Endothelial cell of umbilical vein (primary cell): Measurements from ENCODE around the gene PUS10. TPM values are rescaled to one million over a fixed set of nuclear protein-coding genes. Genes with fewer than 3 reads are reported as not detected.

Experiments
- BruUV-seq: library from RNA; stranded (reverse); fragments of 400-500 nt; replicated peaks from 2 replicates; lab custom pipeline; 2021; lab: Mats Ljungman, UMichigan
- CTCF ChIA-PET: fragments of 300-600, 350-600 bp; sonication (Branson Sonifier 250); formaldehyde crosslinking; loops from one replicate; lab custom pipeline; 2021; ENCODE audit warnings: antibody characterized with exemption, inconsistent platforms; lab: Charles Lee
- POLR2A ChIA-PET: fragments of 300-600, 350-600 bp; sonication (Branson Sonifier 250); formaldehyde crosslinking; loops from one replicate; lab custom pipeline; 2021; ENCODE audit warnings: antibody characterized with exemption, inconsistent platforms; lab: Charles Lee
- DNase-seq: peaks from one replicate; pipeline ENCODE4 v3.0.0-alpha.2; 2011; ENCODE audit warnings: low read depth, low spot score
- FAIRE-seq: peaks from 2 replicates; lab custom pipeline; 2011; peaks lifted over from hg19 to GRCh38; lab: Jason Lieb, UNC
- H2AFZ ChIP-seq: 2 replicates; pipeline ENCODE4 v1.6.0; 2012; ENCODE audit warnings: low read depth, low read length, control low read depth, inconsistent platforms
- H3K27ac ChIP-seq: 2 replicates; pipeline ENCODE4 v1.5.1; 2011; ENCODE audit warnings: low read depth, mild to moderate bottlenecking, control low read depth, low read length, moderate library complexity; ENCODE audit not compliant: insufficient read depth
- H3K27me3 ChIP-seq, 2 experiments: 2 replicates each; pipeline versions ENCODE4 v1.6.0 to v1.6.1; 2011; ENCODE audit warnings: low read length in 2 of 2, mixed read lengths in 1 of 2; ENCODE audit not compliant: control insufficient read depth in 2 of 2, insufficient read depth in 2 of 2
- H3K36me3 ChIP-seq, 2 experiments: 2 replicates in 1 of 2; 3 replicates in 1 of 2; pipeline ENCODE4 v1.5.1; 2011; ENCODE audit warnings: low read length in 2 of 2, mild to moderate bottlenecking in 1 of 2, moderate library complexity in 1 of 2; ENCODE audit not compliant: control insufficient read depth in 2 of 2, insufficient read depth in 2 of 2; ENCODE audit errors: extremely low read depth in 1 of 2
- H3K4me1 ChIP-seq: 3 replicates; pipeline ENCODE4 v1.5.1; 2011; ENCODE audit warnings: mild to moderate bottlenecking, low read length; ENCODE audit not compliant: control insufficient read depth, insufficient read depth; ENCODE audit errors: extremely low read depth
- H3K4me2 ChIP-seq: 2 replicates; pipeline ENCODE4 v1.6.1; 2011; ENCODE audit warnings: low read length, control low read depth, mixed read lengths; ENCODE audit not compliant: insufficient read depth
- H3K4me3 ChIP-seq, 3 experiments: fragments of 200-600 bp in 1 of 3; sonication (generic), shearing (Covaris generic) in 1 of 3; replicated peaks in 1 of 3; 2 replicates each; pipeline ENCODE4 v1.5.1; 2011 to 2016; ENCODE audit warnings: control low read depth in 3 of 3, low read length in 3 of 3, mild to moderate bottlenecking in 2 of 3, inconsistent platforms in 1 of 3, low read depth in 1 of 3, moderate library complexity in 1 of 3; ENCODE audit not compliant: insufficient read depth in 1 of 3
- H3K79me2 ChIP-seq: 2 replicates; pipeline ENCODE4 v1.6.0; 2012; ENCODE audit warnings: low read length, inconsistent platforms; ENCODE audit not compliant: control insufficient read depth, insufficient read depth
- H3K9ac ChIP-seq: replicated peaks from 2 replicates; pipeline ENCODE3; 2011; ENCODE audit warnings: low read length, control low read depth; ENCODE audit not compliant: insufficient read depth; ENCODE audit errors: extremely low read depth
- H3K9me1 ChIP-seq: replicated peaks from 3 replicates; pipeline ENCODE4 v1.6.0; 2011; ENCODE audit warnings: mild to moderate bottlenecking, low read length; ENCODE audit not compliant: control insufficient read depth, insufficient read depth; ENCODE audit errors: extremely low read depth
- H3K9me3 ChIP-seq: replicated peaks from 2 replicates; pipeline ENCODE4 v1.5.1; 2012; ENCODE audit warnings: low read length, inconsistent platforms; ENCODE audit not compliant: control insufficient read depth, insufficient read depth
- H4K20me1 ChIP-seq: replicated peaks from 2 replicates; pipeline ENCODE3; 2011; ENCODE audit warnings: mild to moderate bottlenecking, low read length; ENCODE audit not compliant: control insufficient read depth, insufficient read depth; ENCODE audit errors: extremely low read depth
- CTCF ChIP-seq, 2 donors: IDR thresholded peaks; 1 replicate in 1 of 2; 2 replicates in 1 of 2; pipeline ENCODE4 v1.5.1; 2011; ENCODE audit warnings: low read length in 2 of 2, mild to moderate bottlenecking in 2 of 2, moderate library complexity in 2 of 2, control low read depth in 1 of 2, inconsistent platforms in 1 of 2, low read depth in 1 of 2; ENCODE audit not compliant: insufficient read depth in 1 of 2; ENCODE audit errors: extremely low read depth in 1 of 2
- EZH2 ChIP-seq: IDR thresholded peaks from 2 replicates; pipeline ENCODE4 v1.6.1; 2012; ENCODE audit warnings: borderline replicate concordance, low read depth, mild to moderate bottlenecking, moderate library complexity, low read length, inconsistent platforms; ENCODE audit not compliant: severe bottlenecking
- FOS ChIP-seq: IDR thresholded peaks from 2 replicates; pipeline ENCODE4 v1.6.1; 2011; ENCODE audit warnings: mild to moderate bottlenecking, low read length, moderate library complexity, borderline replicate concordance; ENCODE audit not compliant: insufficient read depth
- GATA2 ChIP-seq: IDR thresholded peaks from 2 replicates; pipeline ENCODE4 v1.7.0; 2011; ENCODE audit warnings: low read depth, mild to moderate bottlenecking, moderate library complexity, mixed read lengths, low read length; ENCODE audit not compliant: insufficient read length, insufficient read depth
- JUN ChIP-seq: IDR thresholded peaks from 2 replicates; pipeline ENCODE4 v1.6.1; 2011; ENCODE audit warnings: borderline replicate concordance, low read depth; ENCODE audit not compliant: insufficient read length, insufficient read depth
- MYC ChIP-seq: IDR thresholded peaks from one replicate; pipeline ENCODE4 v1.6.1; 2011; ENCODE audit warnings: mild to moderate bottlenecking, low read depth, low read length
- POLR2A ChIP-seq: IDR thresholded peaks from 2 replicates; pipeline ENCODE4 v1.6.1; 2012; ENCODE audit warnings: low read depth, mild to moderate bottlenecking, control low read depth, low read length
- POLR2AphosphoS5 ChIP-seq: IDR thresholded peaks from 2 replicates; pipeline ENCODE4 v1.6.1; 2012; ENCODE audit warnings: low read depth, mild to moderate bottlenecking, control low read depth, low read length, moderate library complexity; ENCODE audit not compliant: insufficient read depth
- dilution Hi-C: fragments of 300-500 bp; cut with MboI; formaldehyde crosslinking; loops from one replicate; pipeline ENCODE4 v1.15.0; 2019; ENCODE audit warnings: low sequenced_read_pairs; ENCODE audit not compliant: extremely low pct_ligation_motif_present
- intact Hi-C: fragments of 100-400 bp; cut with micrococcal nuclease; formaldehyde crosslinking; loops from one replicate; pipeline ENCODE4 v1.10.0; 2022
- polyA plus RNA-seq, 4 experiments: library from polyadenylated mRNA; depleted of rRNA in 3 of 4; stranded (reverse) in 3 of 4; unstranded in 1 of 4; fragments of >200 nt; gene quantifications; 2 replicates each; pipeline versions ENCODE4 v1.2.1 to v1.2.3, GENCODE V29; 2011 to 2012; ENCODE audit warnings: missing spikeins in 1 of 4
- total RNA-seq: library from RNA; stranded (reverse); gene quantifications from 2 replicates; pipeline ENCODE4 v1.2.3, GENCODE V29; 2021
- TF ChIP-seq, protein P1 (sequence below): IDR thresholded peaks from 2 replicates; pipeline ENCODE4 v1.6.1; 2011; ENCODE audit not compliant: insufficient read depth, insufficient read length

Gene PUS10
- total and polyA plus RNA-seq, 2 donors (not counting 3 experiments of a cell fraction or from before 2014, with no cell fraction given): 3.7 to 10.3 TPM

DNA sequence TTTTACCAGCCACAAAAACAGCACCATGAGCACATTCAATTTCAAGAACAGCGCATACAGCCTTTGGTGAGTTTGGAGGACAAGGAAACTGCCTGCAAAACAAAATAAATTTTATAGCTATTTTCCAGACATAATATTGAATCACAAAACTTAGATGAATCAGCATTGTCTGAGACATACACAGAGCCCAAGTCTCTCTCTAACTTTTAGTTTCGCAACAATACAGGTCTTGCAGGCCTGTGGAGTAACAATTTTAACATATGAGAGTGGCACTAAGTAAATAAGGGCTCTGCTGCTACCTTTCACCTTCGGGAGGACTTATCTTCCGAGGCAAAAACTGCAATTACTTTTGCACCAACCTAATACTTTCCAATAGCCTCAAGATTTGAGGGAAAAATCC, 56.6 kb downstream of the PUS10 start:
- POLR2A ChIA-PET: no interaction called here

DNA sequence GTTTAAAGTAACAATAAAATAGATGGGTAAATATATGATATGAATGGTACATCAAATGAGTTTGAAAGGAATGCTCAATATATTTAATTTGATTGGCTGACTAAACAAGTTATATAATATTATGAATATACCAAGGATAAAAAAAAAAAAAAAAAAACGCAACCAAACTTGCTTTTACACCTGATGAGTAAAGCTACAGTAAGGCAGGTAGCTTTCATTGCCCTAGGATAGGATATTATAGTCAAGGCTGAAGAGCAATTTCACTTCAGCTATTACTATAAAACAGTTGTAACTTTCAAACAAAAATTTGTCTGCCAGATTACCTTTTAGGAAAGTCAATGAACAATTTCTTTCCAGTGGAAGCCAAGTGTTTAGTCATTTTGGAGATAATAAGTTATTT, 57.3 kb downstream of the PUS10 start:
- no peaks in the 10 kb centered on the region for H3K79me2 ChIP-seq
- H3K27me3 ChIP-seq: no peaks in the 10 kb centered on the region
- H2AFZ ChIP-seq: no peak overlapping the region
- POLR2A ChIA-PET: no interaction called here
- FAIRE-seq: no peak
- no peaks in the 10 kb centered on the region for H3K9me3 ChIP-seq
- intact Hi-C loops: no loop called here
- no peak overlapping the region for H3K4me2 ChIP-seq
- H3K9ac ChIP-seq: no peak overlapping the region
- no peak for TF ChIP-seq POLR2AphosphoS5
- TF ChIP-seq MYC: no peak
- no peak for TF ChIP-seq EZH2
- no peak for TF ChIP-seq FOS
- no peak for TF ChIP-seq GATA2
- no peak for TF ChIP-seq POLR2A
- no peak for TF ChIP-seq JUN
- TF ChIP-seq, protein P1, sequence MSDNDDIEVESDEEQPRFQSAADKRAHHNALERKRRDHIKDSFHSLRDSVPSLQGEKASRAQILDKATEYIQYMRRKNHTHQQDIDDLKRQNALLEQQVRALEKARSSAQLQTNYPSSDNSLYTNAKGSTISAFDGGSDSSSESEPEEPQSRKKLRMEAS: no peak
- TF ChIP-seq CTCF (IDR thresholded peaks at IDR 0.05; ENCODE audit: extremely low read depth in 1 of 2, insufficient read depth in 1 of 2, low read depth in 1 of 2, low read length in 2 of 2): no peak
- no peak overlapping the region for H3K4me3 ChIP-seq
- H3K36me3 ChIP-seq: no peaks in the 10 kb centered on the region
- no TSS peak for BruUV-seq
- no peaks in the 10 kb centered on the region for H3K9me1 ChIP-seq
- dilution Hi-C loops: no loop called here
- H3K4me1 ChIP-seq: peaks cover 19% of the 10 kb centered on the region
- no peaks in the 10 kb centered on the region for H4K20me1 ChIP-seq
- no peak for DNase-seq
- CTCF ChIA-PET: interaction anchor here (1.0 kb wide), 1 partner anchor 38 kb away, joined by 4 read pairs; no protein-coding TSS in a partner anchor
- no peak overlapping the region for H3K27ac ChIP-seq

More for the DNA sequence above, 56.6 kb downstream of the PUS10 start:
- Histone ChIP-seq H3K4me3 (no peak overlapping the region), H3K4me2 (no peak overlapping the region), H3K9me3 (no peaks in the 10 kb centered on the region), H3K27me3 (no peaks in the 10 kb centered on the region), H3K27ac (no peak overlapping the region), H3K9me1 (no peaks in the 10 kb centered on the region), H3K79me2 (no peaks in the 10 kb centered on the region), H4K20me1 (no peaks in the 10 kb centered on the region), H3K9ac (no peak overlapping the region), H3K4me1 (peaks cover 19% of the 10 kb centered on the region), H3K36me3 (no peaks in the 10 kb centered on the region), H2AFZ (no peak overlapping the region)
- CTCF ChIA-PET: no interaction called here
- dilution Hi-C loops: no loop called here
- FAIRE-seq (no peak), DNase-seq (no peak)
- intact Hi-C loops: no loop called here
- BruUV-seq: no TSS peak
- TF ChIP-seq POLR2AphosphoS5 (no peak), CTCF (IDR thresholded peaks at IDR 0.05; ENCODE audit: extremely low read depth in 1 of 2, insufficient read depth in 1 of 2, low read depth in 1 of 2, low read length in 2 of 2) (no peak), JUN (no peak)
